Heart right ventricle (tissue), 16 donors: Measurements from ENCODE around the gene SIX1. TPM values are rescaled to one million over a fixed set of nuclear protein-coding genes. Genes with fewer than 3 reads are reported as not detected.

Source experiments
- ATAC-seq, 8 donors: fragments of 200-7000 bp; cut with Tn5 transposase; one replicate each; pipeline ENCODE4 v1.9.1; 2020; ENCODE audit warnings: mild to moderate bottlenecking in 8 of 8, moderate library complexity in 8 of 8, moderate number of reproducible peaks in 1 of 8
- DNase-seq, 2 donors: peaks; one replicate each; pipeline ENCODE4 v3.0.0-alpha.2; 2020
- H3K27ac ChIP-seq, 10 donors: fragments of 200-600 bp; sonication (generic) in 2 of 10; one replicate each; pipeline versions ENCODE4 v1.5.0 to v1.8.0; 2020 to 2022; ENCODE audit warnings: mild to moderate bottlenecking in 3 of 10
- H3K27me3 ChIP-seq, 7 donors: fragments of 200-600 bp; one replicate each; pipeline ENCODE4 v1.8.0; 2021 to 2022; ENCODE audit warnings: mild to moderate bottlenecking in 2 of 7
- H3K36me3 ChIP-seq, 9 donors: fragments of 200-600 bp; sonication (generic) in 1 of 9; one replicate each; pipeline versions ENCODE4 v1.5.0 to v1.8.0; 2020 to 2022; ENCODE audit warnings: mild to moderate bottlenecking in 2 of 9
- H3K4me1 ChIP-seq, 9 donors: fragments of 200-600 bp; sonication (generic) in 1 of 9; one replicate each; pipeline versions ENCODE4 v1.5.0 to v1.8.0; 2020 to 2022; ENCODE audit warnings: mild to moderate bottlenecking in 4 of 9
- H3K4me3 ChIP-seq, 10 donors: fragments of 200-600 bp; sonication (generic) in 2 of 10; one replicate each; pipeline versions ENCODE4 v1.5.0 to v1.8.0; 2020 to 2022; ENCODE audit warnings: mild to moderate bottlenecking in 7 of 10, moderate library complexity in 2 of 10
- H3K9me3 ChIP-seq, 11 donors: fragments of 200-600 bp in 10 of 11; sonication (generic) in 2 of 11; one replicate each; pipeline versions ENCODE4 v1.5.0 to v1.8.0; 2013 to 2022; ENCODE audit warnings: mild to moderate bottlenecking in 2 of 11, control low read depth in 1 of 11, moderate library complexity in 1 of 11
- WGBS, 2 donors: extraction: QIAGEN DNeasy Blood & Tissue Kit; methylation state at CpG; one replicate each; pipeline ENCODE4 v1.1.7; 2013; ENCODE audit warnings: inconsistent platforms in 1 of 2; 5-methylcytosine and 5-hydroxymethylcytosine counted together
- intact Hi-C, 10 donors: fragments of 100-400 bp; cut with DNase I; formaldehyde crosslinking; loops; one replicate each; pipeline versions ENCODE4 v1.11.1 to v1.14.2; 2022
- polyA plus RNA-seq, 2 donors: library from polyadenylated mRNA; stranded (reverse); fragments of 200-250 nt; gene quantifications; one replicate each; pipeline ENCODE4 v1.2.3, GENCODE V29; 2013
- total RNA-seq, 10 donors: library from RNA; stranded (reverse); fragmentation: NEBNext Ultra II Directional in 3 of 10; extraction: Animal tissue kit (Norgen Biotek cat#: 25700) in 3 of 10; gene quantifications; one replicate each; pipeline versions ENCODE4 v1.2.1 to v1.2.4, GENCODE V29; 2021 to 2023
- TF ChIP-seq, protein P1 (sequence below), 9 donors: fragments of 200-600 bp; sonication (generic) in 2 of 9; IDR thresholded peaks; one replicate each; pipeline versions ENCODE4 v1.5.0 to v1.8.0; 2021 to 2022; ENCODE audit warnings: antibody characterized with exemption in 9 of 9, mild to moderate bottlenecking in 5 of 9, moderate library complexity in 1 of 9
- donor health status: Arrhythmogenic right ventricular cardiomyopathy.
- donor health status: ischemic (EF 13 %, LVEDD 7.1; RV severe dilation, severe dysfunction).
- donor health status: healthy with polysubstance abuse.
- donor health status: DM: no; HTN: yes; CAD: no.
- donor health status: DM: no; HTN: no; CAD: no.
- donor health status: ischemic (EF 25% LVEDD 6.9; RV normal size, moderate dysfunction).
- donor health status: ischemic (EF 25% LVEDD 5.7; RV mildly dilated, moderate dysfunction).
- donor health status: healthy.
- donor health status: DM: yes; HTN: yes; CAD: no.
- donor health status: Ischemic cardiomyopathy.
- donor health status: ischemic (EF 35%, LVEDD 5.7; RV mildly dilated, moderate dysfunction).
- donor health status: nonischemic (EF 11% LVEDD 7.7; RV severe dilation, severe dysfunction).
- donor health status: DM: yes; HTN: yes; CAD: no.
- donor health status: PGD.
- donor health status: ischemic (EF 29% LVEDD 5.4; RV normal size, mild dysfunction).
- donor health status: nonischemic (EF 23%, LVEDD 6.1; RV moderate dilation, normal function).

The SIX1 gene
- total and polyA plus RNA-seq, 12 donors: 0.04 to 0.33 TPM; not detected in 10

GRCh38 chr14:60621386-60621785 is 27.9 kb downstream of the SIX1 start:
- Histone ChIP-seq H3K9me3 (no peaks in the 10 kb centered on the region), H3K36me3 (no peaks in the 10 kb centered on the region), H3K4me1 (no peaks in the 10 kb centered on the region), H3K27ac (no peak overlapping the region), H3K4me3 (no peak overlapping the region), H3K27me3 (peaks cover 0 to 32% (median 12%) of the 10 kb centered on the region in 7 donors)
- TF ChIP-seq, protein P1, sequence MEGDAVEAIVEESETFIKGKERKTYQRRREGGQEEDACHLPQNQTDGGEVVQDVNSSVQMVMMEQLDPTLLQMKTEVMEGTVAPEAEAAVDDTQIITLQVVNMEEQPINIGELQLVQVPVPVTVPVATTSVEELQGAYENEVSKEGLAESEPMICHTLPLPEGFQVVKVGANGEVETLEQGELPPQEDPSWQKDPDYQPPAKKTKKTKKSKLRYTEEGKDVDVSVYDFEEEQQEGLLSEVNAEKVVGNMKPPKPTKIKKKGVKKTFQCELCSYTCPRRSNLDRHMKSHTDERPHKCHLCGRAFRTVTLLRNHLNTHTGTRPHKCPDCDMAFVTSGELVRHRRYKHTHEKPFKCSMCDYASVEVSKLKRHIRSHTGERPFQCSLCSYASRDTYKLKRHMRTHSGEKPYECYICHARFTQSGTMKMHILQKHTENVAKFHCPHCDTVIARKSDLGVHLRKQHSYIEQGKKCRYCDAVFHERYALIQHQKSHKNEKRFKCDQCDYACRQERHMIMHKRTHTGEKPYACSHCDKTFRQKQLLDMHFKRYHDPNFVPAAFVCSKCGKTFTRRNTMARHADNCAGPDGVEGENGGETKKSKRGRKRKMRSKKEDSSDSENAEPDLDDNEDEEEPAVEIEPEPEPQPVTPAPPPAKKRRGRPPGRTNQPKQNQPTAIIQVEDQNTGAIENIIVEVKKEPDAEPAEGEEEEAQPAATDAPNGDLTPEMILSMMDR (IDR thresholded peaks at IDR 0.05): no peak
- intact Hi-C loops: loop anchor here in 2 of 10 donors (5.0 kb wide), 2 partner anchors 406 to 631 kb away; no protein-coding TSS in a partner anchor
- no peak for ATAC-seq
- no peak for DNase-seq

DNA sequence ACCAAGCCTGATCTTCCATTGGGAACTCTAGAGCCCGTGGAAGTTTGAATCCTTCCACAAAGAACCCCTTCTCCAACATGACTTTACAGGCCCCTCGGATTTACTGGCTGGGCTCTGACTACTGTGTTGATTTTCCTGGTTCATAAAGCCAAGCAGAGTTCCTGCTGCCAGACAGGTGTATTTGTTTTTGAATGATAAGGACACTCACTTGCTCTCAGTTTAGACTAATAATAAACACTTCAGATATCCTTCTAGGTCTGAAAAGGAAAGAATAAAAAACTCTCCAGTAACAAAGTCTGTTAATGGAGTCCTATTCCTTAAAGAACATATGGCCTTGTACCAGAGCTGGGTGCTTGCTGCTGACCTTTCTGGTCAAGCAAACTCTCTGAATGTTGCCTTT is 31.0 kb downstream of the SIX1 start:
- Histone ChIP-seq H3K36me3 (no peaks in the 10 kb centered on the region), H3K4me3 (no peak overlapping the region), H3K27ac (no peak overlapping the region), H3K27me3 (peaks cover 0 to 22% (median 8%) of the 10 kb centered on the region in 7 donors), H3K4me1 (no peaks in the 10 kb centered on the region), H3K9me3 (no peaks in the 10 kb centered on the region)
- TF ChIP-seq, protein P1 (IDR thresholded peaks at IDR 0.05): no peak
- DNase-seq (no peak), ATAC-seq (no peak)
- intact Hi-C loops: no loop called here
- WGBS, 2 donors: 65 to 67% methylated on average over 2 of the region's 2 CpGs

DNA sequence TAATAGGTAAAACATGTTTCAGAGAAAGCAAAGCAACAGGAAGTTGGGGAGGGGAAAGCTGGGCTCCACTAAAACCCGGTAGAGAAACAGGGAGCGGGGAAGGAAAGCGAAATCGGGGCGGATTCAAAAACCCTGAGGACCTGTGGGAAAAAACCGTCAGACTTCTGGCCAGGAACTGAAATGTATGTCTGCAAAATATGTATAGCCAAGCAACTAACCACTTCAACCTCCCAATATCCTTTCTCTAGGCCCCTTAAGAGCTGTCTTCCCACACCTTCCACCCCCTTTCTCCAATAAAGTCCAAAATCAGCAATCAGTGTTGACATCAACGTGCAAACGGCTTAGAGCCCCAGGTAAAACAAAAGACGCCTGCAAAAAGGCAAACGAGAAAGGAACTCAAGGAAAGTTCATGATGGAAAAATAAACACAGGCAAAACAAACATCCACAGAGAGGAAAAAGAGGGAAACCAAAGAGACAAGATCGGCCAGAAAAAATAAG is 32.8 kb downstream of the SIX1 start:
- Histone ChIP-seq H3K4me3 (no peak overlapping the region), H3K36me3 (no peaks in the 10 kb centered on the region), H3K4me1 (no peaks in the 10 kb centered on the region), H3K27ac (no peak overlapping the region), H3K9me3 (no peaks in the 10 kb centered on the region), H3K27me3 (peaks cover 0 to 21% (median 8%) of the 10 kb centered on the region in 7 donors)
- intact Hi-C loops: no loop called here
- ATAC-seq: no peak
- WGBS, 2 donors: 34 to 36% methylated on average over 11 of the region's 11 CpGs
- no peak for DNase-seq
- TF ChIP-seq, protein P1 (IDR thresholded peaks at IDR 0.05): no peak

- Histone ChIP-seq H3K4me1 (no peaks in the 10 kb centered on the region), H3K36me3 (no peaks in the 10 kb centered on the region), H3K27me3 (peaks cover 0 to 7% (median 0%) of the 10 kb centered on the region in 7 donors), H3K9me3 (peaks cover 0 to 7% (median 0%) of the 10 kb centered on the region in 11 donors), H3K27ac (no peak overlapping the region), H3K4me3 (no peak overlapping the region)
- TF ChIP-seq, protein P1 (IDR thresholded peaks at IDR 0.05): no peak
- intact Hi-C loops: no loop called here
- ATAC-seq: no peak
- DNase-seq: no peak
Measured at GRCh38 chr14:60602291-60602690, 47.0 kb downstream of the SIX1 start.
